NCI-H82 (cell line): ENCODE measurements around the gene CFAP74.
"Not testable (repeated sequence)": the region's sequence is repeated elsewhere in the genome, so short reads cannot be mapped to it uniquely, and the experiment has no call there.

Experiments
- DNase-seq: peaks from one replicate; lab custom pipeline; 2025; lab: John Stamatoyannopoulos, UW

Gene CFAP74

DNA sequence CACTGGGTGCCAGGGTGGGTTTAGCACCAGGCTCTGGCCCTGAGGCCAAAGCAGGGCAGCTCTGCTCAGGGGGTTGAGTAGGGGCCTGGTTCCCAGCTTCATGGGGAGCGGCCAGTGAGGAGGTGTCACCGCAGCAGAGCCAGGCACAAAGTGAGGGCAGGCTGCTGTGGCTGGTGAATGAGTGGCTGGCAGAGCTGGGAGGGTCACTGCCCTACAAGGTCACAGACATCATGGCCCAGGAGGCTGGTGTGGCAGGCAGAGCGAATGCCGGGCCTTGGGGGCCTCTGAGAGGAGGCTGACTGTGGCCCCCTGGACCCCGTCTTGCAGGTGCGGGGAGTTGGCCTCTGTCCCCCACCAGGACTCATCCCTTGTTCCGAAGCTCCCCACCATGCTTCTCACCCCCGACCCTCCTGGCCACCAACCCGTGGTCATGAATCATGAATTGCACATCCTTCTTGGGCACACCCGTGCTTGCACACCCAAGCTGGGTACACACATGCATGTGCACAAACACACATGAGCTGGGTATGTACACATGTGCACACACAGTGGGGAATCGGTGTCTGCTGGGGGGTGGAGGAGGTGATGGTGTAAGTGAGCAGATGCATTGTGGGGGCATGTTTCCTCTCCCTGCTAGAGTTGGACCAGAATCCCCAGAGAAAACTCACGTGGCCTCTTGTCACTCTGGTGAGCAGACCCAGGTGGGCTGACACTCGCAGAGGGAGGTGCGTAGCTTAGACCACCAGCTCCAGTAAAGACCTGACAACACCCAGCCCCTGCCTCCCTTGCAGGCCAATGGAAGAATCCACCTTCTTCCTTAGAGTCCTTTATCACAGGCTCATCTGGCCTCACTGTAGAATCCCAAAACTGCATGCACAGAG, 107.9 kb downstream of the CFAP74 start:
- DNase-seq = no peak

GRCh38 chr1:1895060-1895418, 108.5 kb downstream of the CFAP74 start:
- DNase-seq = no peak

DNA sequence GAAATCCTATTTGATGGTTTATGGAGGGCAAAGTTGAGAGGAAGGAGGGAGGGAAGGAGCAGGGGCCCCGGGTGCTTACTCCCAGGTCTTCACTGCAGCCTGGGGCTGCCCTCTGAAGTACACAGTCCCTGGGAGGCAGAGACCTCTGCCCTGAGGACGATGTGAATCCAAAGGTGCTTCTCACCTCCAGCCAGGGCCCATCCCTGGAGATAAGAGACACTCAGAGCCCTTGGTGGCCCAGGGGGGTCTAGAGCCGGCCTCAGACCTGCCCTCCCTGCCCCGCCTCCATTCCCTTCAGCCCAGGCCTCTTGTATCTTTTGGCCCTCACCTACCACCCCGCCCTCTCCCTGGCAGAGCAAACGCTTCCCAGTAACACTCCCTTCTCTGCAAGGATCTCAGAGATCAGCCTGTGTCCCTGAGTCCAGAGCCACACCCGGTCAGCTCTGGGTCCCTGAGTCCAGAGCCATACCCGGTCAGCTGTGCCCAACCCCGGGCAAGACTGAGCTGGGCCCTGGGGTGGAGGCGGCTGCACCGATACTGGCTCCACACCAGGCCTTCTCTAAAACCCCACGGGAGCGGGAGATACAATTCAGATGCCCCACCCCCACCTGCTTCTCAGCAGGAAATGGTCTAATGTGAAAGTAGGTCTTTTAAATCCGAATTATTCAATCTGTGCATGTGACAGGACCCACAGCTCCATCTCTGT, 109.1 kb downstream of the CFAP74 start:
- no peak for DNase-seq

DNA sequence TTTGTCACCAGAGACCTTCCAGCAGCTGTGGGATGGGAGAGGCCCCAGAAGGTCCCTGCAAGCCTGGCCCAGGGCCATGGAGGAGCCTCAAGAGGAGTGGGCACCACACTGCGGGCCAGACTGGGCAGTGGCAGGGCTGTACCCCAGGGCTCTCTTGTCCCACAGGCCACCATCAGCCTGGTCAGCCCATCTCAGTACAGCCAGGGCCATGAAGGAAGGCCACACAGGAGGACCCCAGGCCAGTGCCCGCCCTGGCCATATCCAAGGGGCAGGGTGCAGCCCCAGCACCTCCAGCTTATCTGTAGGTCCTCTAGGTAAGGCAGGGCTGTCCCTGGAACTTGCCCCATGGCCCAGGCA, 109.6 kb downstream of the CFAP74 start:
- no peak for DNase-seq

GRCh38 chr1:1893291-1893985, 110.1 kb downstream of the CFAP74 start:
- DNase-seq = no peak

DNA sequence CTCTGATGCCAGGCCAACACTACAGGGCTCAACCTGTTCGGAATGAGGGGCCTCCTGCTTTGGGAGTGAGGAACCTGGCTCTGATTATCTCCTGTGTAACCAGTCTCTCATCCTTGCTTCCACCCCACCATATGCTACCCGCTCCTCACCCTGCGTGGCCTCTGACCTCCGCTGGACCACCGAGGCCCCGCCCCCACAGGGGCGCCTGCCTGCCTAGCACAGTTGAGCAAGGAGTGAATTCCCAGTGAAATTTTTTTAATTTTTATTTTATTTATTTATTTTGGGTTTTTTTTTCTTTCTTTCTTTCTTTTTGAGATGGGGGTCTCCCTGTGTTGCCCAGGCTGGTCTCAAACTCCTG, 110.8 kb downstream of the CFAP74 start:
- DNase-seq = no peak

- DNase-seq = no peak
Observed at GRCh38 chr1:1892079-1892762, 111.4 kb downstream of the CFAP74 start.

- peak; percentile 82 for DNase-seq
Observed at GRCh38 chr1:1891349-1892078, 112.1 kb downstream of the CFAP74 start.

- DNase-seq = peak; percentile 92
Observed at GRCh38 chr1:1890506-1891348, 112.9 kb downstream of the CFAP74 start, which contains the start of gene GNB1. GNB1 (minus strand) TSS chr1:1891087; CDS start chr1:1825453, 65,634 bp downstream.

- peak; percentile 55 for DNase-seq
Observed at GRCh38 chr1:1889847-1890505, 113.6 kb downstream of the CFAP74 start.

GRCh38 chr1:1889090-1889750, 114.4 kb downstream of the CFAP74 start:
- peak; percentile 50 for DNase-seq

DNA sequence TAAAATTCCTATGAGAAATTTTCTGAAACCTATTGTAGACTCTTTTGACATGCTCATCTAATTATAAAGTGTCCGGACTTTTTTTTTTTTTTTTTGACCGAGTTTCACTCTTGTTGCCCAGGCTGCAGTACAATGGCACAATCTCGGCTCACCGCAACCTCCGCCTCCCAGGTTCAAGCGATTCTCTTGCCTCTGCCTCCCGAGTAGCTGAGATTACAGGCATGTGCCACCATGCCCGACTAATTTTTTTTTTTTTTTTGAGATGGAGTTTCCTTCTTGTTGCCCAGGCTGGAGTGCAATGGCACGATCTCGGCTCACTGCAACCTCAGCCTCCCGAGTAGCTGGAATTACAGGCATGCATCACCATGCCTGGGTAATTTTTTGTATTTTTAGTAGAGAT, 119.7 kb downstream of the CFAP74 start:
- DNase-seq = not testable (repeated sequence)

DNA sequence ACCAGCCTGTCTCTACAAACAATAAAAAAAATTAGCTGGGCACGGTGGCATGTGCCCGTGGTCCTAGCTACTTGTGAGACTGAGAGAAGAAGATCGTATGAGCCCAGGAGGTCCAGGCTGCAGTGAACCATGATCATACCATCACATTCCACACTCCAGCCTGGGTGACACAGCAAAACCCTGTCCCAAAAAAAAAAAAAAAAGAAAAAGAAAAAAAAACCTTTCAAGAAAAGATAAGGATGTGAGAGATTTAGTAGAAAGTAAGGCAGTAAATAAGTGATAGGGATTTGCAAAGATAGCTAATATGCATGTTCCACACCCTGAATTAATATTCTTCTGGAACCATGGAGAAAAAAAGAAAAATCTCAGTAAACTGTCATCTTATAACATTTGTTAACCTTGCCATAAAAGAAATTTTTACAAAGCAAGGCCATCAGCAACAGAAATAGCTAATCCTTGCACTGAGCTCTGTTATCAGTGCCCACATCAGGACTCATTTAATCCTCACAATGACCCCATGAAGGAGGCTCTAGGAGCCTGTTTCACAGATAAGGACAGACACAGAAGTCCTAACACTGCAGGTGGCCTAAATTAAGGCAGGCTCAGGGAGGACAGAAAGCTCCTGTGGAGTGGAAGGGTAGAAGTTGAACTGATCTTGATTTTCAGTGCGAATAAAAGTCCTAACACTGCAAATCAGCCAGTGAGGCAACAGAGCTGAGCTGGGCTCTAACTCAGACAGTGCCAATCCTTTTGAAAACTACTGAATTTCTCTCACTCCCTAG, 120.3 kb downstream of the CFAP74 start:
- DNase-seq = peak; percentile 47

DNA sequence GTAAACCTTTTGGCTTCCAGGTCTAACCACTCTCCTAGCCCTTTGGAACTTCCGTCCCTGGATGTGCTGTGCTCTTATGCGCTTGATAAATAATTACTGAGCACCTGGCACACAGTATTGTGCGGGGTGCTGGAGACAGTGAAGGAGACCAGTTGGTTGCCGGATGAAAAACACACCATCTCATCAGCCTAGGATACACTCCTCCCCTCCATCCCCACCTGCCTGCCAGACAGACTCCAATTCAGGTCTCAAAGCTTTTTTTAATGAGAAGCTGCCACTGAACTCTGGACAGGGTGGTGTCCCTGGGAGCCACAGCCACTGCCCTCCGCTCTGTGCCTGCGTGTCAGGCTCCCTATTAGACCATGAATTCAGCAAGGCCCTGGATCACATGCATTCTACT, 121.9 kb downstream of the CFAP74 start:
- peak; percentile 63 for DNase-seq

DNA sequence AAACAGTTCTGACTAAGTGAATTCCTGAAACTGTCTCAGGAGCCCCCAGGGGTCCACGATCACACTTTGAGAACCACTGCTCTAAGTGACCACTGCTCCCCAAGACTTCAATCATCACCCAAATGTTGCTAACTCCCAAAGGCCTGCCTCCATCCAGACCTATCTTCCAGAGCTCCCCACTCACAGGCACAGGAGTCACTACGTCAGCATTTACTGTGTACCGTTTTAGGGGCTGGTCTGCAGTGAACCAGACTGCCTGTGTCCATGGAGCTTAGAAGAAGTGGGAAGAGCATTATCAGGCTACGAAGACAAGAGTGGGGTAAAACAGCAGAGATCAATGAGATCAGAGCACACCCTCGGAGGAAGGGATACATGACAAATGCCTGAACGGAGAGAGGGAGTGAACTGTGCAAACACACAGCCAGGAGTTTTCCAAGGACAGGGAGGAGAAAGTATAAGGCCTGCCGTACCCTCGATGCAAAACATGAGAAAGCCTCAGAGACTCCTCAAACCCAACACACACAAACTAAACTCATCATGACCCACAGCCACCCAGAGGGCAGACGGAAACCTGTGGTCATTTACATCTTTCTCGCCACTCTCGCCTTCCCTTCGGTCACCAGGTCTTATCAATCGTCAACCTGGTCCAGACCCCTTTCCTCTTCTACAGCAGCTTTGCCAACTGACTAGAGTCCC, 122.8 kb downstream of the CFAP74 start:
- no peak for DNase-seq

DNA sequence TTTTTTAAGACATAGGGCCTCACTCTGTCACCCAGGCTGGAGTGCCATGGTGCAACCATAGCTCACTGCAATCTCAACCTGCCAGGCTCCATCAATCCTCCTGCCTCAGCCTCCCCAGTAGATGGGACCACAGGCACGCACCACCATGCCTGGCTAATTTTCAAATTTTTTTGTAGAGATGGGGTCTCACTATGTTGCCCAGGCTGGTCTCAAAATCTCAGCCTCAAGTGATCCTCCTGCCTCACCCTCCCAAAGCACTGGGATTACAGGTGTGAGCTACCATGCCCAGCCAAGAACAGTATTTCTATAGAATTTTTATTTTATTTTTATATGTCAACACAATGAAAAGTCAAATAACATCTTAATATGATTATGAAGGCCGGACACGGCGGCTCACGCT, 123.6 kb downstream of the CFAP74 start:
- no peak for DNase-seq

- no peak for DNase-seq
Observed at GRCh38 chr1:1877865-1878436, 125.6 kb downstream of the CFAP74 start.
